Activated naive CD8-positive, alpha-beta T cell treated with anti-CD3 and anti-CD28 coated beads for 36 hours (primary cell): ENCODE data around the gene EID3. TPM values are rescaled to one million over a fixed set of nuclear protein-coding genes. Genes with fewer than 3 reads are reported as not detected.

Source experiments
- DNase-seq: peaks from one replicate; pipeline ENCODE4 v3.0.0; 2021
- H3K27ac Mint-ChIP-seq: one replicate; pipeline ENCODE4 v1.8.0; 2022; ENCODE audit warnings: mild to moderate bottlenecking, moderate library complexity, mixed read lengths
- H3K27me3 Mint-ChIP-seq: one replicate; pipeline ENCODE4 v1.8.0; 2022; ENCODE audit warnings: mild to moderate bottlenecking, mixed read lengths
- H3K36me3 Mint-ChIP-seq: one replicate; pipeline ENCODE4 v1.8.0; 2021; ENCODE audit warnings: mild to moderate bottlenecking, mixed read lengths
- H3K4me1 Mint-ChIP-seq: one replicate; pipeline ENCODE4 v1.8.0; 2021; ENCODE audit warnings: mixed read lengths
- H3K4me3 Mint-ChIP-seq: one replicate; pipeline ENCODE4 v1.8.0; 2022; ENCODE audit warnings: mild to moderate bottlenecking, moderate library complexity, mixed read lengths
- H3K9me3 Mint-ChIP-seq: one replicate; pipeline ENCODE4 v1.8.0; 2022; ENCODE audit warnings: mixed read lengths
- total RNA-seq, 2 experiments: library from RNA; stranded (reverse); gene quantifications; one replicate each; pipeline ENCODE4 v1.2.3, GENCODE V29; 2021

EID3 gene
- total RNA-seq, 2 experiments from 2014 or later = 5.7 to 6.4 TPM

GRCh38 chr12:104350211-104351056 is 46.9 kb downstream of the EID3 start:
- no peak overlapping the region for H3K27ac Mint-ChIP-seq
- H3K36me3 Mint-ChIP-seq = peaks cover 21% of the 10 kb centered on the region
- no peak for DNase-seq
- H3K4me3 Mint-ChIP-seq = no peak overlapping the region
- H3K9me3 Mint-ChIP-seq = no peaks in the 10 kb centered on the region
- H3K4me1 Mint-ChIP-seq = peaks cover 2% of the 10 kb centered on the region
- no peaks in the 10 kb centered on the region for H3K27me3 Mint-ChIP-seq

DNA sequence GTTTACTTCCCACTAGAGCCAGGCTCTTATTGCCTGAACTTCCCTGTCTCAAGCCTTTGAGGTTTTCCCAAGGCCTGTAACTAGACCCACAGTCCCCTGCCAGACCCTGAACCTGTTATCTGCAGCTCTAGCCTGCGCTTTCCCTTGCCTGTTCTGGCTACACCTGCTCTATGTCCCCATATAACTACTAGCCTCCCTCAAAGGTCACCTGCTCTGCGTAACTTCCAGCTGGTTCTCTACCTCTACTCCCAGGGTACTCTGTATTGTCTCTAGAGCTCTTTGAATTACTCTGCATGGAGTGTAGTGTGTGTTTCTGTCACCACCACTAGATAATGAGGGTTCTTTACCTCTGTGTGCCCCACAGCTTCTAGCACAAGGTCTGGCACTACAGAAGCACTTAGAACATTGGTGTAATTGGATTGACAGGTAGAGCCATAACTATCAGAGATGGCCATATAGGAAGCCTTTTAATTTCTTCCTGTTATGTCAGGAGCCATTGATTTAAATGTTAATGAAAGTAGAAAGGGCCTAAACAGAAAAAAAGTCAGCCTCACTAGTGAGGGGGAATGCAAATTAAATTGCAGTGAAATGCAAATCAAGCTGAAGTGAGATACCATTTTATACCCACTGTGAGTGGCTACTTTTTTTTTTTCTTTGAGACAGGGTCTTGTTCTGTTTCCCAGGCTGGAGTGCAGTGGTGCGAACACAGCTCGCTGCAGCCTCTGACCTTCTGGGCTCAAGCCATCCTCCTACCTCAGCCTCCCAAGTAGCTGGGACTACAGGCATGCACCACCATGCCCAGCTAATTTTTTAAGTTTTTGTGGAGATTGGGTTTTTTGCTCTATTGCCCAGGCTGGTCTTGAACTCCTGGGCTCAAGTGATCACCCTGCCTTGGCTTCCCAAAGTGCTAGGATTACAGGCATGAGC is 47.8 kb downstream of the EID3 start:
- Mint-ChIP-seq H3K4me1 (peaks cover 2% of the 10 kb centered on the region), H3K27me3 (no peaks in the 10 kb centered on the region), H3K9me3 (no peaks in the 10 kb centered on the region), H3K36me3 (peaks cover 21% of the 10 kb centered on the region), H3K4me3 (no peak overlapping the region), H3K27ac (no peak overlapping the region)
- DNase-seq = no peak

DNA sequence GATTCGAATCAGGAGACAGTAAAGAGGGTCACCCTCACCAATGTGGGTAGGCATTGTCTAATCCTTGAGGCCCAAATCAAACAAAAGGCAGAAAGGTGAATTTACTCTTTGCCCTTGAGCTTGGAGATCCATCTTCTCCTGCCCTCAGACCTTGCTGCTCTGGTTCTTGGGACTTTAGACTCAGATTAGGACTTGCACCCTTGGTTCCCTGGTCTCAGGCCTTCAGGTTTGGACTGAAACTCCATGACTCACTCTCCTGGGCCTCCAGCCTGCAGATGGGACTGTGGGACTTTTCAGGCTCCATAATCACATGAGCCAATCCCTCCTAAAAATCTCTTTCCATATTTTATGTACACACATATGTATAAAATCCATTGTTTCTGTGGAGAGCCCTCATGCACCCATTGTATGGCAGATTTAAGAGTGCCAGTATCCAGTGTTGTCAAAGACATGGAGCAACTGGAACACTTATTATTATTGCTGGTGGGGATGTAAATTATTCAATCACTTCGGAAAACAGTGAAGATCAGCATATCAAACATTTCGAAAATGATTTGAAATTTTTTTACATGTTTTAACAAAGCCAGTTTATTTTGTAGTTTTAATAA is 48.7 kb downstream of the EID3 start:
- Mint-ChIP-seq H3K9me3 (no peaks in the 10 kb centered on the region), H3K27ac (no peak overlapping the region), H3K4me1 (peaks cover 5% of the 10 kb centered on the region), H3K27me3 (no peaks in the 10 kb centered on the region), H3K36me3 (peaks cover 21% of the 10 kb centered on the region), H3K4me3 (no peak overlapping the region)
- no peak for DNase-seq

DNA sequence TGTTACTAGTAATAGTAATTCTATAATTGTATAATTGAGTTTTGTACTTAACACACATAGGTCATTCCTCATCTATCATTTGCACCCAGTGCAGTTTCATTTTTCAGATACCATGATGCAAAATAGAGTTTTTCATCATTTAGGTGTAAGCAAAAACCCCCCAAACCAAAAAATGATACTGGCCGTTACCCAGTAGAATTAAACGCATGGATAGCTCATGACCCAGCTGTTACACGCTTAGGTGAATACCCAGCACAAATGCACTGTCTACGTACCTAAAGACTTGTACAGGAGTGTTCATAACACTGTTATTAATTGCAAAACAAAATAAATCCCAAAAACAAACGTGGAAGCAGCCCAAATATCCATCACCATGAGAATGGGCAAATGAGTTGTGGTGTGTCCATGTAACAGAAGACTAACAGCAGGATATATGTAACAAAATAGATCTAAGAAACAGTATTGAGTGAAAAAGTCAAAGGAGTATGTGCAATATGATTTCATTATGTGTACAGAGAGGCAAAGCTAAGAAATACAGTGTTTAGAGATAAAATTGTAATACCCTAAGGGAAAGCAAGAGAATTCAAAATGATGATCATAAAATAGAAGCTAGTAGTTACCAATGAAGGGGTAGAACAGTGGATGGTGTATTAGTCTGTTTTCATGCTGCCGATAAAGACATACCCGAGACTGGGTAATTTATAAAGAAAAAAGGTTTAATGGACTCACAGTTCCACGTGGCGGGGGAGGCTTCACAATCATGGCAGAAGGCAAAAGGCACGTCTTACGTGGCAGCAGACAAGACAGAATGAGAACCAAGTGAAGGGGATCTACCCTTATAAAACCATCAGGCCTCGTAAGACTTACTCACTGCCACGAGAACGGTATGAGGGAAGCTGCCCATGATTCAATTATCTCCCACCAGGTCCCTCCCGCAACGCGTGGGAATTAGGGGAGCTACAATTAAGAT is 49.8 kb downstream of the EID3 start:
- no peak for DNase-seq
- Mint-ChIP-seq H3K36me3 (peaks cover 18% of the 10 kb centered on the region), H3K9me3 (no peaks in the 10 kb centered on the region), H3K4me3 (no peak overlapping the region), H3K27me3 (no peaks in the 10 kb centered on the region), H3K27ac (no peak overlapping the region), H3K4me1 (peaks cover 7% of the 10 kb centered on the region)

DNA sequence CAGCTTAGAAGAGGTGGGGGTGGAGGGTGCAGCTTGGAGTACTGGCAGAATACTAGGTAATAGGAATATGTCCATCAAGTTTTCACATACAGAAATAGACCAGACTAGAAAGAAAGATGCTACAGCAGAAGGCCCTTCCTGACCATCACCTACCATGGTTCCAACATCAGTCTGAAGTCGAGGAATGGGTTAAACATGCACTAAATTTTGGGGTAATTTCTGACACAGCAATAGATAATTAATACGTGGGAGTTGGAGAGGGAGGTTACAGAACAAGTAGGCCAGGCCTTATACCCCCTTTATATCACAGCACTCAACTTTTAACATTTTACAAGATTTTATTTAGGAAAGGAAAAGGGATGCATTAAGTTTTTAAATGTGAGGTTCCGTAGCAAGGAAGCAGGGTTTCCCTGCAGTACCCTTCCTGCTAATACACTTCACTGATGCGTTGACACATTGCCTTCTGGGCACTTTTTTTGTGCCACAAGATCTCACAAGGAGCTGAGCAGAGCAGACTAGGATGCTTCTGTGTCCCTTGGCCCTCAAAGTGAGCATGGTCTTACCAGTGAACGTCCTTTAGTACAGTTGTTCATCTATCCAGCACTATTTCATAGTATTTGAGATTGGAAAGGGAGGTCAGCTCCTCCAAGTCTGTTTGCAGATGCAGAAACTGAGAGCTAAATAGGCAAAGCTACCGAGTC is 50.8 kb downstream of the EID3 start:
- H3K27me3 Mint-ChIP-seq = no peaks in the 10 kb centered on the region
- no peaks in the 10 kb centered on the region for H3K9me3 Mint-ChIP-seq
- no peak overlapping the region for H3K27ac Mint-ChIP-seq
- H3K4me3 Mint-ChIP-seq = no peak overlapping the region
- DNase-seq = no peak
- peaks cover 11% of the 10 kb centered on the region for H3K36me3 Mint-ChIP-seq
- peaks cover 7% of the 10 kb centered on the region for H3K4me1 Mint-ChIP-seq

Other genes starting within 250 kb of the EID3 start
- 1 to 10 TPM; 7.6 to 8.0 TPM for gene HCFC2, start 239.2 kb upstream of the EID3 start, total RNA-seq
- 10 to 100 TPM; 30.6 to 32.3 TPM for gene NFYB, start 165.5 kb upstream of the EID3 start, total RNA-seq
- 100 to 1,000 TPM; 120 to 125 TPM for gene TXNRD1, start 88.0 kb upstream of the EID3 start, total RNA-seq
- gene CHST11, start 153.2 kb downstream of the EID3 start, total RNA-seq = 10 to 100 TPM; 19.1 to 21.9 TPM